HepG2 (cell line): ENCODE measurements around the gene PLCL2. TPM values are rescaled to one million over a fixed set of nuclear protein-coding genes. Genes with fewer than 3 reads are reported as not detected.

Experiments
- ATAC-seq: fragments of 200-7000 bp; cut with Tn5 transposase; 3 replicates; pipeline ENCODE4 v1.9.1; 2020; ENCODE audit warnings: mild to moderate bottlenecking, moderate library complexity
- BruUV-seq: library from RNA; stranded (reverse); fragments of 400-500 nt; replicated peaks from 2 replicates; lab custom pipeline; 2021; lab: Mats Ljungman, UMichigan
- CTCF ChIA-PET: fragments of 300-600 bp; formaldehyde crosslinking; extraction: SDS; loops from one replicate; lab custom pipeline; 2021; ENCODE audit warnings: low total read pairs, inconsistent platforms, low intra/inter-chr PET ratio; lab: Yijun Ruan, JAX
- POLR2A ChIA-PET: fragments of 350-600 bp; sonication (Branson Sonifier 250); formaldehyde crosslinking; loops from one replicate; lab custom pipeline; 2020; ENCODE audit warnings: antibody characterized with exemption, inconsistent platforms; lab: Yijun Ruan, JAX
- DNase-seq: peaks from one replicate; pipeline ENCODE4 v3.0.0-alpha.2; 2015; ENCODE audit warnings: low spot score
- FAIRE-seq: peaks from 3 replicates; lab custom pipeline; 2011; peaks lifted over from hg19 to GRCh38; lab: Jason Lieb, UNC
- H2AFZ ChIP-seq: one replicate; pipeline ENCODE4 v1.6.1; 2011; ENCODE audit warnings: low read length, inconsistent platforms
- H3K27ac ChIP-seq: fragments of 300-600 bp; 3 replicates; pipeline ENCODE4 v1.8.0; 2011; ENCODE audit warnings: mixed run types, mild to moderate bottlenecking, mixed read lengths, low read length, inconsistent platforms; ENCODE audit not compliant: insufficient read depth; ENCODE audit errors: extremely low read length
- H3K27me3 ChIP-seq, 2 experiments: fragments of 200-600 bp in 1 of 2; 2 replicates in 1 of 2; 3 replicates in 1 of 2; pipeline versions ENCODE4 v1.6.0 to v1.8.0; 2011; ENCODE audit warnings: low read length in 2 of 2, mild to moderate bottlenecking in 2 of 2, moderate library complexity in 2 of 2, inconsistent platforms in 1 of 2; ENCODE audit not compliant: insufficient read depth in 2 of 2, control insufficient read depth in 1 of 2
- H3K36me3 ChIP-seq, 2 experiments: fragments of 200-600 bp in 1 of 2; replicated peaks in 1 of 2; 2 replicates in 1 of 2; 3 replicates in 1 of 2; pipeline versions ENCODE4 v1.5.1 to v1.8.0; 2011; ENCODE audit warnings: low read length in 2 of 2, inconsistent platforms in 1 of 2; ENCODE audit not compliant: insufficient read depth in 2 of 2, control insufficient read depth in 1 of 2
- H3K4me1 ChIP-seq: 2 replicates; pipeline ENCODE4 v1.5.1; 2012; ENCODE audit warnings: low read length, inconsistent platforms; ENCODE audit not compliant: insufficient read depth
- H3K4me2 ChIP-seq: 2 replicates; pipeline ENCODE4 v1.6.0; 2011; ENCODE audit warnings: low read depth, low read length, inconsistent platforms
- H3K4me3 ChIP-seq, 3 experiments: fragments of 200-600 bp in 1 of 3; sonication (generic), shearing (Covaris generic) in 1 of 3; replicated peaks in 1 of 3; 2 replicates each; pipeline ENCODE4 v1.5.1; 2011 to 2016; ENCODE audit warnings: low read length in 3 of 3, inconsistent platforms in 2 of 3, low read depth in 2 of 3, mild to moderate bottlenecking in 2 of 3, control low read depth in 1 of 3, mixed read lengths in 1 of 3; ENCODE audit not compliant: insufficient read depth in 1 of 3
- H3K79me2 ChIP-seq: one replicate; pipeline ENCODE4 v1.6.1; 2011; ENCODE audit warnings: low read length, inconsistent platforms; ENCODE audit not compliant: insufficient read depth
- H3K9ac ChIP-seq: 2 replicates; pipeline ENCODE4 v1.6.0; 2011; ENCODE audit warnings: mild to moderate bottlenecking, low read depth, low read length, inconsistent platforms; ENCODE audit not compliant: insufficient read depth
- H3K9me3 ChIP-seq: 2 replicates; pipeline ENCODE4 v1.5.1; 2012; ENCODE audit warnings: mild to moderate bottlenecking, low read length
- H4K20me1 ChIP-seq: 2 replicates; pipeline ENCODE4 v1.6.0; 2011; ENCODE audit warnings: inconsistent platforms, mild to moderate bottlenecking, low read length, moderate library complexity; ENCODE audit not compliant: insufficient read depth
- ATM ChIP-seq: fragments of 450-650 bp; IDR thresholded peaks from 2 replicates; pipeline ENCODE4 v1.7.1; 2017; ENCODE audit warnings: mild to moderate bottlenecking, borderline replicate concordance
- BRCA1 ChIP-seq: sonication (generic); formaldehyde crosslinking; IDR thresholded peaks from 2 replicates; pipeline ENCODE4 v1.4.0; 2020; ENCODE audit warnings: missing genetic modification reagents
- DR1 ChIP-seq: sonication (generic); formaldehyde crosslinking; IDR thresholded peaks from 2 replicates; pipeline ENCODE4 v1.8.0; 2021; ENCODE audit warnings: mild to moderate bottlenecking, missing genetic modification reagents, inconsistent platforms
- IKZF1 ChIP-seq: fragments of 450-650 bp; IDR thresholded peaks from 2 replicates; pipeline ENCODE4 v1.7.1; 2016
- MEF2D ChIP-seq: sonication (generic); formaldehyde crosslinking; IDR thresholded peaks from 2 replicates; pipeline ENCODE4 v1.5.1; 2020; ENCODE audit warnings: mild to moderate bottlenecking, missing genetic modification reagents
- PLRG1 ChIP-seq: fragments of 450-650 bp; conservative IDR thresholded peaks from 2 replicates; pipeline ENCODE4 v1.6.1; 2016
- SIX1 ChIP-seq: sonication (generic); formaldehyde crosslinking; IDR thresholded peaks from 2 replicates; pipeline ENCODE4 v1.4.0; 2020; ENCODE audit warnings: missing genetic modification reagents, borderline replicate concordance
- SYNCRIP ChIP-seq: fragments of 200-400 bp; formaldehyde crosslinking; IDR thresholded peaks from 2 replicates; pipeline ENCODE4 v1.6.1; 2018; ENCODE audit warnings: mild to moderate bottlenecking, low read depth, low read length; ENCODE audit not compliant: insufficient read depth
- UBTF ChIP-seq: sonication (generic); formaldehyde crosslinking; IDR thresholded peaks from 2 replicates; pipeline ENCODE4 v1.4.0; 2020; ENCODE audit warnings: mild to moderate bottlenecking, missing genetic modification reagents
- WGBS: methylation state at CpG from one replicate; pipeline ENCODE4 v1.1.6; 2017; ENCODE audit warnings: low lambda C conversion rate; 5-methylcytosine and 5-hydroxymethylcytosine counted together
- in situ Hi-C: cut with HindIII; loops from 2 replicates; pipeline ENCODE4 v1.10.0; 2017; ENCODE audit warnings: low pct_unique_long_range_greater_than_20kb; ENCODE audit not compliant: extremely low pct_ligation_motif_present
- intact Hi-C: fragments of 100-400 bp; cut with micrococcal nuclease; formaldehyde crosslinking; loops from one replicate; pipeline ENCODE4 v1.10.0; 2022; ENCODE audit not compliant: unreplicated experiment
- polyA plus RNA-seq, 8 experiments: library from polyadenylated mRNA; depleted of rRNA in 3 of 8; stranded (reverse) in 7 of 8; unstranded in 1 of 8; fragments of >200 nt; fragmentation: Illumina TruSeq in 4 of 8; extraction: Trizol in 4 of 8; gene quantifications; 2 replicates each; pipeline versions ENCODE4 v1.2.1 to v1.2.3, GENCODE V29; 2011 to 2016; ENCODE audit warnings: low read depth in 4 of 8, missing spikeins in 1 of 8, mixed read lengths in 1 of 8; ENCODE audit not compliant: insufficient read depth in 1 of 8
- total RNA-seq, 5 experiments: library from RNA; depleted of rRNA; stranded (reverse); fragments of >200 nt; fragmentation: Illumina TruSeq; extraction: Trizol; gene quantifications; 2 replicates each; pipeline ENCODE4 v1.2.3, GENCODE V29; 2016; ENCODE audit warnings: low read depth in 1 of 5
- TF ChIP-seq, protein P1 (sequence below): IDR thresholded peaks from 2 replicates; pipeline ENCODE4 v1.6.1; 2016; ENCODE audit warnings: missing genetic modification reagents, missing compliant biosample characterization
- TF ChIP-seq, protein P2 (sequence below): sonication (generic); formaldehyde crosslinking; IDR thresholded peaks from 2 replicates; pipeline ENCODE4 v1.8.0; 2022; ENCODE audit warnings: mild to moderate bottlenecking, missing genetic modification reagents, moderate library complexity
- TF ChIP-seq, protein P3 (sequence below): sonication (generic); formaldehyde crosslinking; IDR thresholded peaks from 2 replicates; pipeline ENCODE4 v1.5.1; 2020; ENCODE audit warnings: missing genetic modification reagents, mild to moderate bottlenecking, borderline replicate concordance
- TF ChIP-seq, protein P4 (sequence below): sonication (generic); formaldehyde crosslinking; IDR thresholded peaks from 2 replicates; pipeline ENCODE4 v1.4.0; 2020; ENCODE audit warnings: missing genetic modification reagents, borderline replicate concordance

The PLCL2 gene
- total and polyA plus RNA-seq, 2 of the 13 experiments (the other 11 are each of a cell fraction or from before 2014, with no cell fraction given): not detected

DNA sequence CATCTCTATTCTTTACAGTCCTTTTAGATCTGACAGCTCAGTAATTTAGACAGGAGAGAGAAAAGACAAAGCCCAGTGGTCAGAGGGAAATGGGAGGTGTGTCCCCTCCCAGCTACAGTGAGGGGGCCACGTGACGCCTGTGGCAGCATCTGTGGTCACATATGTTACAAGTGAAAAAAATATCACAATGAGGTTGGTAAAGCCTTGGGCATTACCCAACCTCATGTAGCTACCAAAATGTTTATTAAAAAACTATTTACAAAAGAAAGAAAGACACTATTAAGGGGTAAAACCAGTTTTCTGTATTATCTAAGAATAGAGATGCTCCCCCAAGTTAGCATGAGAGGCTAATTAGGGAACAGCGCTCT lies 42.9 kb upstream of the PLCL2 start:
- WGBS: 52% methylated on average over 3 of the region's 3 CpGs
- ChIA-PET CTCF (no interaction called here), POLR2A (no interaction called here)
- no TSS peak for BruUV-seq
- Histone ChIP-seq H3K4me1 (no peaks in the 10 kb centered on the region), H3K9me3 (no peaks in the 10 kb centered on the region), H2AFZ (no peak overlapping the region), H3K27ac (no peak overlapping the region), H3K4me3 (no peak overlapping the region), H3K79me2 (no peaks in the 10 kb centered on the region), H3K27me3 (peaks cover 0 to 11% of the 10 kb centered on the region in 2 experiments; a peak in 3 of 5 replicates), H3K9ac (no peak overlapping the region), H4K20me1 (no peaks in the 10 kb centered on the region), H3K4me2 (no peak overlapping the region), H3K36me3 (no peaks in the 10 kb centered on the region)
- no peak for DNase-seq
- no peak for ATAC-seq
- intact Hi-C loops: no loop called here
- no peak for FAIRE-seq
- in situ Hi-C loops: no loop called here
- TF ChIP-seq PLRG1: no peak
- TF ChIP-seq, protein P1, sequence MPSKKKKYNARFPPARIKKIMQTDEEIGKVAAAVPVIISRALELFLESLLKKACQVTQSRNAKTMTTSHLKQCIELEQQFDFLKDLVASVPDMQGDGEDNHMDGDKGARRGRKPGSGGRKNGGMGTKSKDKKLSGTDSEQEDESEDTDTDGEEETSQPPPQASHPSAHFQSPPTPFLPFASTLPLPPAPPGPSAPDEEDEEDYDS (CRISPR knock-in tag): no peak
- TF ChIP-seq BRCA1 (CRISPR knock-in tag): no peak
- no peak for TF ChIP-seq DR1 (CRISPR knock-in tag)
- TF ChIP-seq, protein P2, sequence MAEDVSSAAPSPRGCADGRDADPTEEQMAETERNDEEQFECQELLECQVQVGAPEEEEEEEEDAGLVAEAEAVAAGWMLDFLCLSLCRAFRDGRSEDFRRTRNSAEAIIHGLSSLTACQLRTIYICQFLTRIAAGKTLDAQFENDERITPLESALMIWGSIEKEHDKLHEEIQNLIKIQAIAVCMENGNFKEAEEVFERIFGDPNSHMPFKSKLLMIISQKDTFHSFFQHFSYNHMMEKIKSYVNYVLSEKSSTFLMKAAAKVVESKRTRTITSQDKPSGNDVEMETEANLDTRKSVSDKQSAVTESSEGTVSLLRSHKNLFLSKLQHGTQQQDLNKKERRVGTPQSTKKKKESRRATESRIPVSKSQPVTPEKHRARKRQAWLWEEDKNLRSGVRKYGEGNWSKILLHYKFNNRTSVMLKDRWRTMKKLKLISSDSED (CRISPR knock-in tag): no peak
- no peak for TF ChIP-seq SIX1 (CRISPR knock-in tag)
- TF ChIP-seq ATM: no peak
- TF ChIP-seq UBTF (CRISPR knock-in tag): no peak
- TF ChIP-seq IKZF1: no peak
- TF ChIP-seq, protein P3, sequence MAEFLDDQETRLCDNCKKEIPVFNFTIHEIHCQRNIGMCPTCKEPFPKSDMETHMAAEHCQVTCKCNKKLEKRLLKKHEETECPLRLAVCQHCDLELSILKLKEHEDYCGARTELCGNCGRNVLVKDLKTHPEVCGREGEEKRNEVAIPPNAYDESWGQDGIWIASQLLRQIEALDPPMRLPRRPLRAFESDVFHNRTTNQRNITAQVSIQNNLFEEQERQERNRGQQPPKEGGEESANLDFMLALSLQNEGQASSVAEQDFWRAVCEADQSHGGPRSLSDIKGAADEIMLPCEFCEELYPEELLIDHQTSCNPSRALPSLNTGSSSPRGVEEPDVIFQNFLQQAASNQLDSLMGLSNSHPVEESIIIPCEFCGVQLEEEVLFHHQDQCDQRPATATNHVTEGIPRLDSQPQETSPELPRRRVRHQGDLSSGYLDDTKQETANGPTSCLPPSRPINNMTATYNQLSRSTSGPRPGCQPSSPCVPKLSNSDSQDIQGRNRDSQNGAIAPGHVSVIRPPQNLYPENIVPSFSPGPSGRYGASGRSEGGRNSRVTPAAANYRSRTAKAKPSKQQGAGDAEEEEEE (CRISPR knock-in tag): no peak
- no peak for TF ChIP-seq MEF2D (CRISPR knock-in tag)
- TF ChIP-seq, protein P4, sequence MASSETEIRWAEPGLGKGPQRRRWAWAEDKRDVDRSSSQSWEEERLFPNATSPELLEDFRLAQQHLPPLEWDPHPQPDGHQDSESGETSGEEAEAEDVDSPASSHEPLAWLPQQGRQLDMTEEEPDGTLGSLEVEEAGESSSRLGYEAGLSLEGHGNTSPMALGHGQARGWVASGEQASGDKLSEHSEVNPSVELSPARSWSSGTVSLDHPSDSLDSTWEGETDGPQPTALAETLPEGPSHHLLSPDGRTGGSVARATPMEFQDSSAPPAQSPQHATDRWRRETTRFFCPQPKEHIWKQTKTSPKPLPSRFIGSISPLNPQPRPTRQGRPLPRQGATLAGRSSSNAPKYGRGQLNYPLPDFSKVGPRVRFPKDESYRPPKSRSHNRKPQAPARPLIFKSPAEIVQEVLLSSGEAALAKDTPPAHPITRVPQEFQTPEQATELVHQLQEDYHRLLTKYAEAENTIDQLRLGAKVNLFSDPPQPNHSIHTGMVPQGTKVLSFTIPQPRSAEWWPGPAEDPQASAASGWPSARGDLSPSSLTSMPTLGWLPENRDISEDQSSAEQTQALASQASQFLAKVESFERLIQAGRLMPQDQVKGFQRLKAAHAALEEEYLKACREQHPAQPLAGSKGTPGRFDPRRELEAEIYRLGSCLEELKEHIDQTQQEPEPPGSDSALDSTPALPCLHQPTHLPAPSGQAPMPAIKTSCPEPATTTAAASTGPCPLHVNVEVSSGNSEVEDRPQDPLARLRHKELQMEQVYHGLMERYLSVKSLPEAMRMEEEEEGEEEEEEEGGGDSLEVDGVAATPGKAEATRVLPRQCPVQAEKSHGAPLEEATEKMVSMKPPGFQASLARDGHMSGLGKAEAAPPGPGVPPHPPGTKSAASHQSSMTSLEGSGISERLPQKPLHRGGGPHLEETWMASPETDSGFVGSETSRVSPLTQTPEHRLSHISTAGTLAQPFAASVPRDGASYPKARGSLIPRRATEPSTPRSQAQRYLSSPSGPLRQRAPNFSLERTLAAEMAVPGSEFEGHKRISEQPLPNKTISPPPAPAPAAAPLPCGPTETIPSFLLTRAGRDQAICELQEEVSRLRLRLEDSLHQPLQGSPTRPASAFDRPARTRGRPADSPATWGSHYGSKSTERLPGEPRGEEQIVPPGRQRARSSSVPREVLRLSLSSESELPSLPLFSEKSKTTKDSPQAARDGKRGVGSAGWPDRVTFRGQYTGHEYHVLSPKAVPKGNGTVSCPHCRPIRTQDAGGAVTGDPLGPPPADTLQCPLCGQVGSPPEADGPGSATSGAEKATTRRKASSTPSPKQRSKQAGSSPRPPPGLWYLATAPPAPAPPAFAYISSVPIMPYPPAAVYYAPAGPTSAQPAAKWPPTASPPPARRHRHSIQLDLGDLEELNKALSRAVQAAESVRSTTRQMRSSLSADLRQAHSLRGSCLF: no peak
- no peak for TF ChIP-seq SYNCRIP
